OCI-M2 (cell line): Measurements from ENCODE around the gene METTL16.
"Not testable (repeated sequence)": the region's sequence is repeated elsewhere in the genome, so short reads cannot be mapped to it uniquely, and the experiment has no call there.

Experiments
- DNase-seq: peaks from one replicate; lab custom pipeline; 2025; ENCODE audit not compliant: unreplicated experiment; lab: John Stamatoyannopoulos, UW

The METTL16 gene, protein sequence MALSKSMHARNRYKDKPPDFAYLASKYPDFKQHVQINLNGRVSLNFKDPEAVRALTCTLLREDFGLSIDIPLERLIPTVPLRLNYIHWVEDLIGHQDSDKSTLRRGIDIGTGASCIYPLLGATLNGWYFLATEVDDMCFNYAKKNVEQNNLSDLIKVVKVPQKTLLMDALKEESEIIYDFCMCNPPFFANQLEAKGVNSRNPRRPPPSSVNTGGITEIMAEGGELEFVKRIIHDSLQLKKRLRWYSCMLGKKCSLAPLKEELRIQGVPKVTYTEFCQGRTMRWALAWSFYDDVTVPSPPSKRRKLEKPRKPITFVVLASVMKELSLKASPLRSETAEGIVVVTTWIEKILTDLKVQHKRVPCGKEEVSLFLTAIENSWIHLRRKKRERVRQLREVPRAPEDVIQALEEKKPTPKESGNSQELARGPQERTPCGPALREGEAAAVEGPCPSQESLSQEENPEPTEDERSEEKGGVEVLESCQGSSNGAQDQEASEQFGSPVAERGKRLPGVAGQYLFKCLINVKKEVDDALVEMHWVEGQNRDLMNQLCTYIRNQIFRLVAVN

DNA sequence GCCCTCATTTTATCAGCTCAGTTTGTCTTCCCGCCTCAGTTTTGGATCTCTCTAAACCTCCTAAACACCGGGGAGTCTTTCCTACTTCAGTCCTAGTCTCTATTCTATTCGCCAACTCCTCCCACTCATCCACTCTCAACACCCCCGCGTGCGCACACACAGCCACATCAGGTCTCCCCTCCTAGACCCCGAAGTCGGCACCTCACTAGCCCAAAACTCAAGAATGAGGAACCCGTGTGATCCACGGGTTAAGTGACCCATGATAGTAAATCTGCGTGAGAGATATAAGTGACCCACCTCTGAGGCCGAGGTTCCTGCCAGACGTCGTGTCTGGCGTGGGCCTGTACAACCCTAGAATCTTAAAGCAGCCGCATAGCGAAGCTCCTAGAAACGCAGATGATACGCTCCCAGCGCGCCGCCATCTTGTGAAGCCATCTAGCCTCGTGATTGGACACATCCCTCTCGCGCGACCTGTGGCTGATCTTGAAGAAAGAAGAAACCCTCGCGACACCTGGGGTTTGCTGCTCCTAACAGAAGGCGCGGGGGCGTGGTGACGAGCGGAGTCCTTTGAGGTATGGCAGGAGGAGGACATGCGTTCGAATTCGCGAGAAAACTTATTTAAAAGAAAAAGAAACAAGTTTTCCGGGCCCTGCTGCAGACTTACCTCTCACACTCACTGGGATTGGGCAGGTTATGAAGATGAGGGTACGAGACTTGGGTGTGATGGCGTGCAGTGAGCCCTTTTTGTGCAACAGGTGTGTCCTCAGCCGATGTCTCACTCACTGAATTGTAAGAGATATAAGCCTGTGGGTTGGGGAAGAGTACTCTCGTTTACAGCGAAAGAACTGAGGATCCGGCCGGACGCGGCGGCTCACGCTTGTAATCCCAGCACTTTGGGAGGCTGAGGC, at the start of gene METTL16:
Gene METTL16, minus strand, starts transcription at position 427 of the 908 bp plus-strand sequence. CDS start 9,557 bp downstream, outside the sequence.
- DNase-seq: peak; percentile 79

DNA sequence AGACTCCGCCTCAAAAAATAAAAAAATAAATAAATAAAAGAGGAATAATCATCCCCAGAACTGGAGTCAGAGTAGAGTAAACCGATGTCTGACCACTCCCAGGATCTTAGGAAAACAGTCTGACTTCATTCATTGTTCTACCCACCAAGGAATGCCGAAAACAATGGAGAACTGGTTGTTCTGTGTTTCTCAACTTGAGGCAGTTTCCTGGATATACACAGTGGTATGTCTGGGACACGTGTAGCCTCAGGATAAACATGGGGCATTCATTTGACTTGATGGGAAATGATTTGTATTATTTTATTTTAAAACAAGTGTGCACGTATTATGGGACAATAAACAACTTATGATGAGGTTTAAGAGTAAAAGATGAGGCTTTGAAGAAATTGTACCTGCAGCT, 49.0 kb upstream of the METTL16 start:
- no peak for DNase-seq

DNA sequence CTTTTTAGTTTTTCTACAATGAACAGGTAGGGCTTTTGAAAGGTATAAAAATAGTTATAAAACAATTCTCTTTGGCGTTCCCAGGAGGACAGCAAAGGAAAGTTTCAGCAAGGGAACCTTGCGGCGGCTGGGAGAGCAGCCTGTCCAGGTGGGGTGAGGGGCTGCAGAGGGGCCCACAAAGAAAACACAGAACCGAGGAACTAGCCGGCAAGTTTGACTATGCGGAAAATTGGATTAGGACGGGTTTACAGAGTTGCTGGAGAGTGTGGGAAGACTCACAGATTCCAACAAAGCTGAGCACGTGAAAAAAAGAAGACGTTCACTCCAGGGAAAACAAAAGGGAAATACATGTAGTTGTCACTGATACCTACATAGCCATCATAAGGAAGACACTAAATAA, 40.2 kb upstream of the METTL16 start:
- DNase-seq: no peak

GRCh38 chr17:2551493-2551892, 39.8 kb upstream of the METTL16 start:
- no peak for DNase-seq

DNA sequence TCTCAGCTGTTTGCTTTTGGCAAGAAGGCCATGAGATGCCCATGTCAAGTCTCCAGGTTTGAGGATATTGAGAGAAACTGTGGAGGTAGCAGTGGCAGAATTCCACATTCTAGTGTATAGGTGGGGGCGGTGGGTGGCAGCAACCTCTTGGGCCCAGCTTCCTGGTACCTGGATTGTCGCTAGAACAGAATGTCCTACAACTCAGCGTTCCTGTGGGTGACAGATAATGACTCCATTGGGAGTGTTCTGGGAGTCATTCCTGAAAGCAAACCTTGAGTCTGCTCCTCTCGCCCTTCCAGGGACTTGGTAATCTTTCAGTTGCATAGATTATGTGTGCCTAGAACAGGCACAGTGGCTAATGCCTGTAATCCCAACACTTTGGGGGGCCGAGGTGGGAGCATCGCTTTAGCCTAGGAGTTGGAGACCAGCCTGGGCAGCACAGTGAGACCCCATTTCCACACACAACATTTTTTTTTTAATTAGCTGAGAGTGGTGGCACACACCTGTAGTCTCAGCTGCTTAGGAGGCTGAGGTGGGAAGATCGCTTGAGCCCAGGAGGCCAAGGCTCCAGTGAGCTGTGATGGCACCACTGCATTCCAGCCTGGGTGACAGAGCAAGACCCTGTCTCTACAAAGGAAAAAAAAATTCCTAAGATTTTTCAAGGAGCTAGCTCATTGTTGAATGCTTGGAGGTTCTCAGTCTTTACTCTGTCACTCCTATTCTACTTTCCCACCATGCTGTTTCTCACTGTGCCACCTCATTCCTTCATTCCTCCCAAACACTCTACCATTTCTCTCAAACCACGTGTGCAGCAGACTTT, 37.9 kb upstream of the METTL16 start:
- DNase-seq: no peak

DNA sequence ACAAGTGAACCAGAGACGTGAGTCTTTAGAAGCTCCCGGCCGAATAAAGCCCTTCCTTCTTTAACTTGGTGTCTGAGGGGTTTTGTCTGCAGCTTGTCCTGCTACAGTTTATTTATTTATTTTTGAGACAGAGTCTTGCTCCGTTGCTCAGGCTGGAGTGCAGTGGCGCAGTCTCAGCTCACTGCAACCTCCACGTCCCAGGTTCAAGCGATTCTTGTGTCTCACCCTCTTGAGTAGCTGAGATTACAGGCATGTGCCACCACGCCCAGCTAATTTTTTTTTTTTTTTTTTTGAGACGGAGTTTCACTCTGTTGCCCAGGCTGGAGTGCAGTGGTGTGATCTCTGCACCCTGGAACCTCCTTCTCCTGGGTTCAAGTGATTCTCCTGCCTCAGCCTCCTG, 36.3 kb upstream of the METTL16 start:
- DNase-seq: not testable (repeated sequence)

GRCh38 chr17:2547176-2547575, 35.5 kb upstream of the METTL16 start:
- DNase-seq: no peak

- no peak for DNase-seq
These were observed 33.7 kb upstream of the METTL16 start for GRCh38 chr17:2545393-2545792.

GRCh38 chr17:2542456-2542855, 30.8 kb upstream of the METTL16 start:
- DNase-seq: no peak

GRCh38 chr17:2542056-2542455, 30.4 kb upstream of the METTL16 start:
- no peak for DNase-seq

GRCh38 chr17:2537579-2537978, 25.9 kb upstream of the METTL16 start:
- DNase-seq: not testable (repeated sequence)

DNA sequence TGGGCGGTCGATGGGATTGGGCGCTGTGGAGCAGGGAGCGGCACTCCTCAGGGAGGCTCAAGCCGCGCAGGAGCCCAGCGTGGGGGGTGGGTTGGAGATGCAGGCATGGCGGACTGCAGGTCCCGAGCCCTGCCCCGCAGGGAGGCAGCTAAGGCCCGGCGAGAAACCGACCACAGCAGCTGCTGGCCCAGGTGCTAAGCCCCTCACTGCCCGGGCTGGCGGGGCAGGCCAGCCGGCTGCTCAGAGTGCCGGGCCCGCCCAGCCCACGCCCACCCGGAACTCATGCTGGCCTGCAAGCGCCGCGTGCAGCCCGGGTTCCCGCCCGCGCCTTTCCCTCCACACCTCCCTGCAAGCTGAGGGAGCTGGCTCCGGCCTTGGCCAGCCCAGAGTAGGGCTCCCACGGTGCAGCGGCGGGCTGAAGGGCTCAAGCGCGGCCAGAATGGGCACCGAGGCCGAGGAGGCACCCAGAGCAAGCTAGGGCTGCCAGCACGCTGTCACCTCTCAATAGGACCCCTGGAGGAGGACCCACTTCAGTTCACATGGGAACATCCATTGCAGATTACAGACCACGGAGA, 20.5 kb upstream of the METTL16 start:
- DNase-seq: no peak

- DNase-seq: not testable (repeated sequence)
These were observed 19.7 kb upstream of the METTL16 start for GRCh38 chr17:2531243-2531954.

GRCh38 chr17:2521775-2522410, 10.2 kb upstream of the METTL16 start:
- DNase-seq: not testable (repeated sequence)

DNA sequence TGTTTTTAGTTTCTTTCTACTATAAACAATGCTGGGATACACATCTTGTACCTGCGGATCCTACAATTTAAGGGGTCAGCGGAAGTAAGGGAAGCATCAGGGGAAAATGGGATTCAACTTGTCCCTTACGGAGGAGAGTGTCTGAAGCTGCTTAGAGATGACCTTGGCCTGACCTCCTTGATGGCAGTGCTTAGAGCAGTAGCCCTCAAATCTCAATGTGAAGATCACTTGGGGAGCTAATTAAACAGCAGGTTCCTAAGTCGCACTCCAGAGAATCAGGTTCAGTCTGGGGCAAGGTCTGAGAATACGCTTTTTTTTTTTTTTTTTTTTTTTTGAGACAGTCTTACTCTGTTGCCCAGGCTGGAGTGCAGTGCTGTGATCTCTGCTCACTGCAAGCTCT, 9.6 kb upstream of the METTL16 start:
- no peak for DNase-seq

- DNase-seq: no peak
These were observed 5.9 kb upstream of the METTL16 start for GRCh38 chr17:2517539-2517938.

- no peak for DNase-seq
These were observed 588 bp downstream of the METTL16 start for GRCh38 chr17:2511138-2511461.

DNA sequence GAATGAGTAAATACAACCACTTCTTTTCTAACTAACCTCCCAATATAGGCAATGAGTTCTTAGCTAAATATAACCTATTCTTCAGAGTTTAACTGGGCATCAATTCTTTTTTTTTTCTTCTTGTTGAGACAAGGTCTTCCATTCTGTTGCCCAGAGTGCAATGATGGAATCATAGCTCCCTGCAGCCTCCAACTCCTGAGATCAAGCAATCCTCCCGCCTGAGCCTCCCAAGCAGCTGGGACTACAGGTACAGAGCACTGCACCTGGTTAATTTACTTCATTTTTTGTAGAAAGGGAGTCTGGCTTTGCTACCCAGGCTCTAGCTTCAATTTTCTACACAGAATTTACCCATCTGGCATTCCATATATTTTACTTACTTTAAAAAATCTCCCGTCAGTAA, 1.1 kb downstream of the METTL16 start:
- DNase-seq: no peak

DNA sequence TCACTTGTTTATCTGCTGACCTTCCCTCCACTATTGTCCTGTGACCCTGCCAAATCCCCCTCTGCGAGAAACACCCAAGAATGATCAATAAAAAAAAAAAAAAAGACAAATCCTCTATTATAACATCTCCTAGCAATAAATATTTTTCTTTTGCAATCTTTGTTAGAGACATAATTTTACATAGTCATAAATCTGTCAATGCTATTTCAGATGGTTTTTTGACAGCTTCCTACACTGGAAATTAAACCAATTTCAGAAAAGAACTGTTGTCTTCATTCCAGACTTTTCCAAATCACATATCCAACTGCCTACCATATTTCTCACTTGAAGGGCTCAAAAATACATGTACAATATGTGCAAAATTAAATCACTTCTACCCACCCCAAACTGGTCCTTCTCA, 3.7 kb downstream of the METTL16 start:
- DNase-seq: no peak
